Dedifferentiated amniotic fluid mesenchymal stem cell (primary cell): ENCODE measurements around the gene SH3TC1.

ENCODE experiments used
- DNase-seq: peaks from one replicate; pipeline ENCODE4 v3.0.0-alpha.2; 2016; ENCODE audit errors: extremely low spot score

The SH3TC1 gene

DNA sequence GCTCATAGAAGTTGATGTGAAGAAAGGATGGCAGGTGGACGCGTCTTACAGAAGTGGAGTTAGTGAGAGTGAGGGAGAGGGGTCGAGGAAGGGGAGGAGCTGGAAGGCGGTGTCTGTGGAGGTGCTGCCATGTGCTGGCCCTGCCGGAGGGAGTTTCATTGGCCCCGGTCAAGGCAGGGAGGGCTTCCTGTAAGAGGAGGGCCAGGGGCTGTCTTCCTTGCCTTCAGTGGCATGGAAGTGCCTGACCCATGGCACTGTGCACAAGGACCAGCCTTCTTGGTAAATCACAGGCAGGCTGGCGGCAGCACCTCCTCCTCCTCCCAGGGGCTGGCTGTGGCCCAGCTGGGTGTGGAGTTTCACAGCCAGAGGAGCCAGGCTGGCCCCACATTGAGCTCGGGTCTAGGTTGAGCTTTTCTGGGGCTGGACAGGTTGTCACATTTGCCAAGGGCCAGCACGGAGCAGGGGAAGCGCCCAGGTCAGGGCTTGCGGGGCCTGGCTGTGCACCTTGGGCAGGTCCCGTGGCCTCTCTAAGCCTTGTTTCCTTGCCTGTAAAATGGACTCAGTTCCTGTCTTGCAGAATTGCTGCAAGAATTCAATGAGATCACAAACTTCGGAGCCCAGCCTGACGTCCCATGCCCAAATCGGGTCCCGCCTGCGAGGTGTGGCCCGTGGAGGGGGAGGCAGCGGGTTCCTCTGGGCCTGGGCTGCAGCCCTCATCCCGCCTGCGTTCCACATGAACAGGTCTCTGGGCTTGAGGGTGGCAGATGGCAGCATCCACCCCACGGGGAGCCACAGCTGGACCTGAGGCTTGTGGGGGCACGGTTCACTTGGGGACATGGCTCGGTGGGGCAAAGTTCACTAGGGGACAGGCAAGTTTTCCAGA, 77.5 kb downstream of the SH3TC1 start:
- no peak for DNase-seq

DNA sequence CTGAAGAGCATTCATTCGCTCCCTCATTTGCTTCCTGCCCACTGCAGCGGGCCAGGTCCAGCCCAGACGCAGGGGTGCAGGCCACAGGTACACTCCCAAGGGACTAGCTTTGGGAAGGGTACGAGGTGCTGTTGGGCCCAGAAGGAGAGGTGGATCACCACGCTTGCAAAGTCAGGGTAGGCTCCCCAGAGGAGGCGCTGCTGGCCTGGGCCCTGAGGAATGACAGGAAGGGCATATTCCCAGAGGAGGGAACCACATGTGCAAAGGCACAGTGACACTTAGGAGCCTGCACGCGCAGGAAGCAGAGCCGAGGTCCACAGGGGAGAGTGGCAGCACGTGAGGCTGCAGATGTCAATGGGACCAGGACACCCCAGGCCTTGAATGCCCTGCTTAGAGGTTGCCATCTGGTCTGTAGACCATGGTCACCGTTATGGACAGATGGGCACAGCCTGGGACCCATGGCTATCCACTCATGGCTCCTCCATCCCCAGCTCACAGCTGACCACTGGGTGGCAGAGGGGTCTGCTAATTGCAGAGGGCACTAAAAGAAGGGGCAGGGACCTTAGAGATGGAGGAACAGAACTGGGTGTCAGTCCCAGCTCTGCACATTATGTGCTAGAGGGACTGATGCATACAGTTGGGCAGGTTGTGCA, 78.4 kb downstream of the SH3TC1 start:
- no peak for DNase-seq

DNA sequence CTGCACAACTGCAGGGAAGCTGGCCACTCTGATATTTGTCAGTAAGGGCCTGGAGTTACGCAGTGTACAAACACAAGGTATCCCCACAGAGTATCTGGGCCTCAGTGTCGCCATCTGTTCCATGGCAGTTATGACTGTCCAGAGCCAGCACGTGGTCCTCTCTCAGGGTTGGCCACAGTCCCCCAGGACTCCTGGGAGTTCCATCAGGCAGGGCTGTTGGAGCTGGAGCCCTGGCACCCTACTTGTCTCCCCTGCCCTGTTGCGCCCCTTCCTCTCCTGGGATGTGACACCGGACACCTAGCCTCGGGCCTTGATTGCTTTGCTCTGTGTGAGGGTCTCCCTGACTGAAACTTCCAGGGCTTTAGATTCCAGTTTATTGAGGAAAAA, 78.9 kb downstream of the SH3TC1 start:
- DNase-seq: no peak

DNA sequence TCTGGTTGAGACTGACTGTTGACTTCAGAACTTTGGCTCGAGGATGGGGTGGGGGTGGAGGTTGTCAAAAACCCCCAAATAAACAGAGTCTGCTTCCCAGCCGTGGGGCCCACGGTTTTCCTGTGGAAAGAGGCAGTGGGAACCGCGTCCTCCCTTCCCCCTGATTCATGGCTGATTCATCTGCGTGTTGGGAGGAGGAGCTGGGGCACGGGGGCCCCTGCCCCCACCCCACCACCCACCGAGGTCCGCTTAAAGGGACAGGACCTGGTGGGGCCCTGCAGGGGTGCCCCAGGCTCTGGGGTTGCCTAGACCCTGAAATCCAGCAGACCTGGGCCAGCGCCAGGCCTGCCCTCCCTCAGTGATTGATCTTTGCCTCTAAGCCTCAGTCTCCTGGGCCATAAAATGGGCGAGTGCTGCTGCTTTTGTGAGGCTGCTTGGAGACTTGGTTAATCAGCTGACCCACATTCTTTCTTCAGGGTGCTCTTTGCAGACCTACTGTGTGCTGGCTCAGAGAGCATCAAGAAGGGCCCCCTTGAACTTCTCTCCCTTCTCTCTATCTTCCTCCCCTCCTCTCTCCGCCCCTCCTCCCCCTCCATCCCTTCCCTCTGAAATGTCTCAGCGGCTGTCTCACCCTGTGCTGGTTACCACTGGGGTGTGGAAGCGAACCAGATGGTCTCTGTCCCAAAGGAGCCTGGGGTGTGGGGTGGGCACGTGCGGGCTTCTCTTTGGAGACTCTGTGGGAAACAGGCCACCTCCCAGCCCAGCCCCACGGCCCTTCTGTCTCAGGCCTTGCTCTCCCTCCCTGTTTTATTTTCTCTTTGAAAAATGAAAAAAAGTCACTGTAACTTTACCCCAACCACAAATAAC, 79.6 kb downstream of the SH3TC1 start:
- peak; percentile 64 for DNase-seq

DNA sequence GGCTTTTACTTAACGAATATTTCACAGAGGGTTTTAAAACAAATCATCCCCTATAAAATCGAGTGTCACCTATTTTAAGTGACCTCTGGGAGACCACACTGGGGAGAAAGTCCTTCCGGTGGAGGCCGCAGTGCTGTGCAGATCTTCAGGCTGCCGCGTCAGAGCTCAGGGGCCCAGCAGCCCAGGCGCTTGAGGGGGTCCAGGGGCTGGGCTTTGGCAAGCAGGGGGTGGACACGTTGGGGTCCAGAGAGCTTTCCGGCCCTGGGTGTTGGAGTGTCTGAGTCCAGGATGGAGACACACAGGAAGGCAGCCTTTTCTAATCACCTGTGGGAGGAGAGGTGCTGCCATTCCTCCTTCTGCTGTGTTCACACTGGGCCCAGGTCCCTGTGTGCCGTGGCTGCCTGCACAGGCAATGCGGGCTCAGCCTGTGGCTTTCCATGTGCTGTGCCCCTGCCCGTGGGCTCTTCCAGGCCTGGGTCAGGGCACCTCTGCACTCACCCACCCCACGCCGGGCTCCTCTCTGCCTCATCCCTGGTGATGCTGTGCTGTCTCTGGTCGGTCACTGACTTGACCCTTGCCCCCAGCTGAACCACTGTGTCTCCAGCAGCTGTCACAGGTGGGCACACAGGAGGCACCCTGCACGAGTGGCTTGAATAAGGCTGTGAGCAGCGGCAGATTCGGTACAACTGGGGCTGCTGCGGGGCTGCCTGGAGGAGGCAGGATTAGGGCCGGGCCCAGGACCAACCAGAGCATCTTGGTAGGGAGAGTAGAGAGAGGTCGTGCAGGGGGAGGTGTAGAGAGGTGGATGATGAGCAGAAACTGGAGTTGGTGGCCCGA, 80.4 kb downstream of the SH3TC1 start:
- DNase-seq: no peak

DNA sequence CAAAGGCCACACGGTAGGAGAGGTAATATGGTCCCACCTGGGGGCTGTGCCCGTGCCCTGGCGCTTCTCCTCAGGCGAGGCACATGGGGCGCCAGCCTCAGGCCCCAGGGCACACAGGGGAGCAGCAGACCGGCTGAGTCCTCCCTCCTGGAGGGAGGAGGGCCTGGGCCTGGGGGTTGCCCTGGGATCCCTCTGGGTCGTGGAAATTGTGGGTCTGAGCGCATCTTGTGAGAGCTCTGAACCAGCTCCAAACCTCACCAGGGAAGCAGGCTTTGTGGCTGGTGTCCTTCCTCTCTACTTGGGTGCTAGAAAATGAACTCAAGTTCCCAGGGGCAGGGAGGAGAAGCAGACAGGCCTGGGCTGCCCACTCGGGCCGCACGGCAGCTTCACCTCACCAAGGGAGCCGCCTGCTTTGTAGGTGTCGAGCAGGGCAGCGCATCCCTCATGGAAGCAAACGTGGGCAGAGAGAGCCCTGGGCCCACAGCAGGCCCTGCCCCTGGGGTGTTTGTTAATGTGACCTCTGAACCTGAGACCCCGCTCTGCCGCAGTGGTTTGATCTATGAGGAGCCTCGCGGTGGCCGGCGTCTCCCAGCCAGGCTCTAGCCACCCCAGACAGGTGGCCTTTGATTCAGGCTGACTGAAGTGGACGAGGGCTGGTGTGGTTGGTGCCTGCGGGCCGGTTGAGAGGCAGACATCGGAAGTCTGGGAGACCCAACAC, 81.2 kb downstream of the SH3TC1 start:
- no peak for DNase-seq

DNA sequence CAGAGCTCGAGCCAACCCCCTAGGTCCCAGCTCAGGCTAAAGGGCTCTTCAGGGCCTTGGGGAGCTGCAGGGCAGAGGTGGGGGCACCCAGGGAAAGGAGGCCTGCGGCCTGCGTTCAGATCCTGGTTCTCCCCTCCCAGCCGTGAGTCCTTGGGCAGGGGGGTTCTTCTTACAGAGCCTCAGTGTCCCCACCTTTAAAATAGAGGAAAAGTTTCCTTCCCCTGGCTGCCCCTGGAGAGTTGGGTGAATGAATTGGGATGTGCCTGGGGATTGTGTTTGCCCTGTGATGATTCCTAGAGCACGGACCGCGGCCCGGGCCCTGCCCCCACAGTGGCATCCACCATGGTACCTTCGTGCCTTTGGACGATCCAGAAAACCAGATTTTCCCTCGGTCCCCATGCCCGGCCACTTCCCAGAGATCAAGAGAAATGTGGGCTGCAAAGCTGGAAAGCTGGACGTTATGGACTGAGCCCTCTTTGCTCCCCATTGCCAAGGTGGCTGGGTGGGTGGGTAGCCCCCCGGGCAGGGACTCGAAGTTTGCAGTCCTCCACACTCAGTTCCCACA, 81.9 kb downstream of the SH3TC1 start:
- DNase-seq: no peak

DNA sequence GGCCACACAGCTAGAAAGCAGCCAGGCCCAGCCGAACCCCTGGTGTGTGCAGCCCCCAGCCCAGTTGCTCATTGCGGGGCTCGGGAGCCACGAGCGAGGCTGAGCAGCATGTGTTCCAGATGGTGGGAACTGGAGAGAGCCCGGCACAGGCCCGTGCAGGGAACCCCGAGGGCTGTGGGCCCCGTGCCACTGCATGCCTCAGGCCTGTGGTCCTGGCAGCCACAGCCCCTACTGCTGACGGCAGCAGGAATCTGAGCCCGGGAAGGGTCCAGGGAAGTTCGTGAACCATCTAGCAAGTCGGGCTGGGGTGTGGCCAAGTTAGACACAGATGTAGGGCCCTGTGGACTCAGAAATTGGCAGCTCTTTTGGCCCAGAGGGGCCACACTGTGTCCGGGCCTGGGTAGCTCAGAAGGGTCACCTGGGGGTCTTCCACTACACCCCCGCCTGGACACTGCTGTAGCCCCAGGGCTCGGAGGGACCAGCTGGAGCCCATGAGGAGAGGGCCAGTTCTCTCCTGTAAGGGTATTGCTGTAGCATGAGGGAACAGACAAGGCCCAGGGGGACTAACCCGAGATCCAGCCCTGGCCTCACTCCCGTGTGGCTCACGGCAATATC, 82.5 kb downstream of the SH3TC1 start:
- peak; percentile 62 for DNase-seq

DNA sequence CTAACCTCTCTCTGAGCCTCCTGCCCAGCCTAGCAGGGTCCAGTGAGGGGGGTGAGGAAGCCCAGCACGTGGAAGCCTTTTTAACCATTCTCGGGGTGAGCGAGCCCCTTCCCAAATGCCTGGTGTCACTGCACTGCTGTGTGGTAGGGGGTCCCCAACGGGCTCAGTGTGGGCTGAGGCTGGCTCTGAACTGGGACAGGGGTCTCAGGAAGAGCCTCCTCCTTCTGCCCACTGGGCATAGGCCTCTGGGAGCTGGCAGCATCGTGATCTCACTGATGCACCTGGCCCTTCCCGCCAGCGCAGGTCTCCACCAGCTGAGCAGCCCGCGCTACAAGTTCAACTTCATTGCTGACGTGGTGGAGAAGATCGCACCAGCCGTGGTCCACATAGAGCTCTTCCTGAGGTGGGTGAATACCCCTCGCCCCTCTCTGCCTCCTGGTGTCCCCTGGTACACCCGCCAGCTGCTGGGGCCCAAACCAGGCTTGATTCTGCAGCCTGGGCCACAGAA, 83.1 kb downstream of the SH3TC1 start:
- DNase-seq: no peak

DNA sequence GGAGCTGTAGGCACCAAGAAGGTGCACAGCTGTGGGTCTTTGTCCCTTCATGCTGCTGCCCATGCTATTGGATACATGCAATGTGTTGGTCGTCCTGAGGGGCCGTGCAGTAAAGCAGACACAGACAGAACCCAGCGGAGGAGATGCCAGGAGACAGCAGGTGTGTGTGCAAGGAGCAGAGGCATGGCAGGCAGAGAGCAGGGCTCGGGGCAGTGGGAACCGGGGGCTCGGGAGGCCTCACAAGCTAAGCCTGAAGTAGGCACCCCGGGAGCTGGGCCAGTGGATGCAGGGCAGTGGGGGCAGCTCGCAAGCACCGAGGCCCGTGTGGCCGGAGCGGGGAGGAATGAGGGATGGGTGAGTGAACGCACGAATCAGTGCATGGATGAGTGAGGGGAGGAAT, 83.7 kb downstream of the SH3TC1 start:
- no peak for DNase-seq

DNA sequence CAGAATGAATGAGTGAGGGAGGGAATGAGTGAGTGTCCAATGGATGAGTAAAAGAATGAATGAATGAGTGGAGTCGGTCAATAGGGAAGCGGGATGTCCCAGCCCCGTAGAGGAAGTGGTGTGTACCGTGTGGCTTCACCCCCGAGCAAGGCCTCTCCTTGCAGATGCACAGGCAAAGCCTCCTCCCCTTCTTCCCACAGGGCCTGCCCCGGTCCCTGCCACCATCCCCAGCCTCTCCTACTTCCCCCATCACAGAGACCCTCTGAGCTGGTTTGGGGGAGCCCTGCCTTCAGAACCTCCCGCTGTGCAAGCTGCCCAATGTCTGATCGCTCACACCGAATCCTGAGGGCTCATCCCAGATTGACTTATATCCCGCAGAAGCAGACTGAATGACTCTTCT, 84.1 kb downstream of the SH3TC1 start:
- no peak for DNase-seq

DNA sequence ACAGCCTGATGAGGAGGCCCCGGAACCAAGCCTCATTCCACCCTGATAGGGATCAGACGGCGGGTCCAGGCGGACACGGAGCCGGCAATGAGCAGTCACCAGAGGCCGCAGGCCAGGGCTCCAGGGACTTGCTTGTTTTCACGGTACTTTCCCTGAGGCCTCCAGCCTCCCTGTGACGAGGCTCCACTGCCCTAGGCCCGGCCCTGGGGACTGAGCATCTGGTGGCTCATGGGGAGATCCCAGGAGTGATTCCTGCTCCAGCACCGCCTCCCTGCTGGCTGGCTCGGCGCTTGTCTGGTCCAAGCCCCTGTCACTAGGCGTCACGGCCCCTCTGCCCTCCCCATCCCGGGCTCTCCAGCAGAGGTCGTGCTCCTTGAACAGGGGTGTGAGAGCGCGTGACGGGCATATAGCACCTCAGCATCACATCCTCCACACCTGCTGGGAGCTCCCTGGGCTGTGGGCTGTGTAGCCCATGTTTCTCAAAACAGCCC, 84.6 kb downstream of the SH3TC1 start:
- no peak for DNase-seq

DNA sequence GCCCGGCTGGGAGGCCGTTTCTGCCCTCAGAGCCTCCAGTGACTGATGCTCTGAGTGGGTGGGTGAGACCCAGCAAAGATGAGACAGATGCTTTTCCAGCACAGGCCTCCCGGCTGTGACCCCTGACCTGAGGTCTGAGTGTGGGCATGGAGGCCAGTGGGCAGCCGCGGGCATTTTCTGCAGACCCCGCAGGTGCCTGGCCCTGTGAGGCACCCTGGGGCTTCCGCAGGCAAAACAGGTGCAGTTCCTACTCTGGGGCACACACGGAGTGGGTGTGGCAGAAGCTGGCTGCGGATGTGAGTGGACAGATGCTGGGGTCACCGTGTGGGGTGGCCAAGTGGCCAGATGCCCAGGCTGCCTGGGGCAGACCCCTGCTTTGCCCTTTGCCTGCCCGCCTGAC, 85.3 kb downstream of the SH3TC1 start:
- DNase-seq: no peak

DNA sequence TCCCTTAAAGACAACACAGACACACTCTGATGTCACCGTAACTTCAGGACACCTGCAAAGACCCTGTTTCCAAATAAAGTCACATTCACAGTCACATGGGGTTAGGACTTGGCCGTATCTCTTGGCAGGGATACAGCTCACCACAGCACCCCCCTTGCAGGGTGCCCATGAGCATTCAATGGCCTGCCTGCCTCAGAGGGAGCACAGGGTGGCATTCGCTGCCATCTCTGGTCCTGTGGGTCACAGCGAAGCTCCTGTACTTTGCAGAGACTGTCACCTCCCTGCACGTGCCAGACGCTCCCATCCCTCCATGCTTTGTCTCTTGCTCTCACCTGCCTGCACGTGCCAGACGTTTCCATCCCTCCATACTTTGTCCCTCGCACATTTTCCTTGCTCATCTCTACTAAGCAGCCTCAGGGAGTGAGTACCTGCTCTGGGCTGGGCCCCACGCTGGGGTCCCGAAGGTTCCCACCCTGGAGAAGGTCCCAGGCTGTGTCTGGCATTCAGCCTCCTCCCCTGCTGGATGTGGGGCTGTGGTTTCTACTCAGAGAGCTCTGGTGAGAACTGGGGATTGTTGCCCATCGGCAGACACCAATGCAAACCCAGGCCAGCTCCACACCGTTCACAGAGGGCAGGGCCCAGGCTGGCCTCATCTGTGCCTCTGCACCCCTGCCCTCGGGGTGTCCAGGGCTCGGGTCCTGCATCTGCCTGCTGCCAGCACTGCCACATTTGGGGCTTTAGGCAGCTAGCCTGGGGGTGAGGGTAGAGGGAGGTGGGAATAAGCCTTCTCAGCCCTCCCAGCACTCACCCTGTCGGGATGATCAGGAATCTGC, 86.3 kb downstream of the SH3TC1 start:
- DNase-seq: no peak

DNA sequence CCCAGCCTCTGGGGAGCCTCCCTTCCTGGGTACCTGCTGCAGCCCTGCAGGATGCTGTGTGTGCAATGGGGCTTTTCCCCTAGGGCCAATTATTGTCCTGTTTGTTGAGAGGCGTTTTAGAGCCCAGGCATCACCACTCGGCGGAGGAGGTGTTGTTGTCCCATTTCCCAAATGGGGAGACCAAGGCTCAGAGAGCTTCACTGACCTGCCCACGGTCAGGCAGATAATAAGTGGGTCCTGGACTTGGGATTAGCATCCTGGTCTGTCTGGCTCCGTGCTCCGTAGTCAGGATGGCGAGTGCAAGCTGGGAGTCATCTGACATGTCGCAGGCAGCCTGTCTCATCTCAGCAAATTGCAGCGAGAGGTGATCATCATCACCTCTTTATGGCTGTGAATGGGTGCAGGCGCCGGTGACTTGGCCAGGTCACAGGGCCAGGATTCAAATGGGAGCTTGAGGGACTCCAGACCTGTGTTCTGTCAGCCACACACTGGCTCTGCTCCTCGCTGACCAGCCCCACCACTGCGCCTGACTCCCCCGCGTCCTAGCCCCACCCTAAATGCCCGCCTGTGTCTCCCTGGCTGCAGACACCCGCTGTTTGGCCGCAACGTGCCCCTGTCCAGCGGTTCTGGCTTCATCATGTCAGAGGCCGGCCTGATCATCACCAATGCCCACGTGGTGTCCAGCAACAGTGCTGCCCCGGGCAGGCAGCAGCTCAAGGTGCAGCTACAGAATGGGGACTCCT, 87.1 kb downstream of the SH3TC1 start:
- DNase-seq: no peak

DNA sequence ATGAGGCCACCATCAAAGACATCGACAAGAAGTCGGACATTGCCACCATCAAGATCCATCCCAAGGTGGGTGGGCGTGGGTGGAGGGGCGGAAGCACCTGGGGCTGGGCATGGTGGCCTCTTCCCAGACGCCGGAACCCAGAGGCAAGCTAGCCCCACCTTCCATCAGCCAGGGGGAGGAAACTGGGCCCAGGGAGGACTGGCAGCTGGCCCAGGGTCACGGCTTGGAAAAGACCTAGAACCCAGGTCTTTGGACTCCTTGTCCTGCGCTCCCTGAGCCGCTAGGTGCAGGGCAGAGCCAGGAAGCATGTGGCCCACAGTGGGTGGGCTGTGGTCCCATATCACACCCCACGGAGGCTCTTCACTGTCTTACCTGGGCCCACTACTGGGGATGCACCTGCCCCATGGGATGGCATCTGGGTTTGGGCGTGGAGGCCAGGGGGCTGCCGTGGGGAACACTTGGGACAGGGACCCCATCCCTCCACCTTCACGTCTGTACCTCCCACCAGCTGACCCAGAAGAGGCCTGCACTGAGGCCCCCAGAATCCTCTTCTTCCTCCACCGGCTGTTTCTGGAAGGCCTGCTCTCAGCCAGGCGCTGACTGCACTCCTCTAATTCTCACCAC, 87.7 kb downstream of the SH3TC1 start:
- no peak for DNase-seq
